GM21360 (cell line): ENCODE results near the gene STOML3.
"Not testable (repeated sequence)": the region's sequence is repeated elsewhere in the genome, so short reads cannot be mapped to it uniquely, and the experiment has no call there.

Experiments
- ATAC-seq: cut with Tn5 transposase; IDR thresholded peaks from one replicate; pipeline ENCODE4 v1.9.1; 2021; ENCODE audit warnings: mild to moderate bottlenecking, moderate library complexity; ENCODE audit not compliant: unreplicated experiment

The STOML3 gene

GRCh38 chr13:38990693-38991092 lies at the start of gene STOML3:
TSS of gene STOML3 (minus strand) at chr13:38990831. CDS start at chr13:38990721, 110 bp downstream.
- no peak for ATAC-seq

- ATAC-seq, result no peak
These were observed 49.6 kb upstream of the STOML3 start for GRCh38 chr13:39040206-39040605.

DNA sequence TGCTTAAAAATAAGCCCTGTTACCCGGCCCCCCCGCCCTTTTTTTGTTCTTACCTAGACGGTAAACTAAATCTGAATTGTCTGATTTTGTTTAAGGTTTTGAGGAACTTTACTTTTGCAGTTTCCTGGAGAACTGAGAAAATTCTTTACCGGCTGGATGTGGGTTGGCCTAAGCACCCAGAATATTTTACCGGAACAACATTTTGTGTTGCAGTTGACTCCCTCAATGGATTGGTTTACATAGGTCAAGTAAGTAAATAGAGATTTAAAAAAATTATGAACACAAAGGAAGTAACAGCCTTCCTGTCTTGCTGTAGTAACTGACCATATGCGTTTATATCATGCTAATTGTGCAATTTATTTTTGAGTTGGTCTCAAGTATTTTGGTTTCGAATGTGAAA lies 48.4 kb upstream of the STOML3 start:
- ATAC-seq, result no peak

GRCh38 chr13:39038569-39039030 lies 48.0 kb upstream of the STOML3 start:
- ATAC-seq, result peak; percentile 30

DNA sequence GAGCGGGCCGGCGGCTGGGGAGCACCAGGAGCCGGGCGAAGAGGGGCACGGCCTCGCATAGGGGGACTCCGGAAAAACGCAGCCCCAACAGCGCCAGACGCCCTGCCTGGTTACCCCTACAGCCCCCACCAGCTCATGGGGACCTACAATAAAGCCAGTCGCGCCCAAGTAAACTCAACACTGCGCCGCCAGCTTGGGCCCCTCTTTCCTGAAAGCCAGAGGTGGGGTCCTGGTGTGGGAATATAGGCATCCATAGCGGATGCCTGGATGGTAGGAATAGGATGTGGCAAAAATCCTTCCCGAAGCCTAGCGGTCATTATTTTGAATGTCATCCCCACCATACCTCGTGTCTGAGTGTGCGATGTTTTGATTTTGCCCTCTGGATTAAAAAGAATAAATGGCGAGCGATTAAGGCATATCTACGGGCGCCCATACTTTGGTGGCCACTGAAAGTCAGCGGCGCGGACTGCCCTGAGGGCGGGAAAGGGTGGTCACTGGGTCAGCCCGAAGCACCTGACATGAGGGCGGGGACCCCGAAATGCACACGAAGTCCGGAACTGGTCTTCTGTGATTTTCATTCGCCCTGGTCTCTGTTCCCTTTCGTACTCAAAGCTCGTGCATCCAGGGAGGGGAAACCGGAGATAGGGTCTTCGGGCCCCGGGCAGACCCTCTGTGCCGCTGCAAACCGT lies 47.4 kb upstream of the STOML3 start, which contains the start of the genes NHLRC3 and PROSER1:
NHLRC3 (plus strand) TSS at position 577 of the 689 bp plus-strand sequence. CDS start 184 bp downstream, outside the sequence.
PROSER1 (minus strand) TSS at position 210 of the 689 bp plus-strand sequence. CDS start 847 bp downstream, outside the sequence.
- peak; percentile 61 for ATAC-seq

DNA sequence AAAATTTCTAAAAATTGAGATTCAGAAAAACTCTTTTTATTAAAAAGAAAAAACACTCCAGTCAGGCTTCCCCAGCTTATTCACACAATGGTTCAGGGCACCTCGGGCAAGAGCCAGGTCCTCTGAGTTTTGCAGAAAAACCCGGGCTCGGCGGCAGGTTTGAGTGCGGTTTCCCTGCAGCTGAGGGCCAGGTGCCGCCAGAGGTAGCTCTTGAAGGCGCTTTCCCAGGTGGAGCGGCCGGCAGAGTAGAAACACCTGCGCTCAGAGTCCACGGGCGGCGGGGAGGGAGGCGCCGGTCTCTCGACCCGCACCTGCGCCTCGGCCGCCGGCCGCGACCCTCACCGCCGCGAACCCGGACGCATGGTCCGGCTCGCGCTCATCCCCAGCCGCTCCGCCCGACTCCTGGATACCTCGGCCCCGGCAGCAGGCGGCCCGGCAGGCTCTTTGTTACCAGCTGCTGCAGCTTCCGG lies 46.8 kb upstream of the STOML3 start:
- ATAC-seq, result no peak

DNA sequence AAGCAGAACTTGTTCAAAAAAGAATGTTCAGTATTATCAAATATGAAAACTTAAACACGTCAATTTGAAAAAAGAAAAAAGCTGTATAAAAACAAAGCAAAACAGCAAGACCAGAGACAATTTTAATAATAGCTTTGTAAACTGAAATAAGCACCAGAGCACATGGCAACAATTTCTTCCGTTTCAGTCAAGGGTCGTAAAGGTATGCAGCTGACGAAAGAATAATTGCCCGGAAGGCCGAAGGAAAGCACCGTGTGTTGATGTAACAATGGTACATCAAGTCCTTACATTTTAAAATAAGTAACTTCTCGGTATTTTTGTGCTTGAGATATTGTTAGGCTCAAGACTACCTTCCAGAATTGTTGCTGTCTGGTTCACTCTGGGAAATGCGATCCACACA lies 45.6 kb upstream of the STOML3 start:
- ATAC-seq, result no peak

GRCh38 chr13:39035799-39036198 lies 45.2 kb upstream of the STOML3 start:
- ATAC-seq, result no peak

DNA sequence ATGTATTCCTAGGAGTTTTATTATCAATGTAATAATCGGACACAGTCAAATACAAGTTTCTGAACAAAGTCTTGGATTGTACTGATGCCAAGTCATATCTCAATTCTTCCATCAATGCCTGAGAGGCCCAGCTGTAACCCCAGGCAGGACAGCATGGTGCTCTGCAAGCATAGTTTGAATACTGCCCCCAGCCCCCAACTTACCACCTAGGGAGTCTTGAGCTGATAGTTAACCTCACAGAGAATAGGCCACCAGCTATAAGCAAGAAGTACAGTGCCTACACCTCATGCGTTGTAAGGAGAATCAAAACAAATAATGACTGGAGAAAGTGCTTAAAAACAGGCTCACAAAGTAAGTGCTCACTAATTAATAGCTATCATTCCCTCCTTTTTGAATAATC lies 44.6 kb upstream of the STOML3 start:
- no peak for ATAC-seq

- ATAC-seq, result no peak
These were observed 43.5 kb upstream of the STOML3 start for GRCh38 chr13:39034085-39034484.

DNA sequence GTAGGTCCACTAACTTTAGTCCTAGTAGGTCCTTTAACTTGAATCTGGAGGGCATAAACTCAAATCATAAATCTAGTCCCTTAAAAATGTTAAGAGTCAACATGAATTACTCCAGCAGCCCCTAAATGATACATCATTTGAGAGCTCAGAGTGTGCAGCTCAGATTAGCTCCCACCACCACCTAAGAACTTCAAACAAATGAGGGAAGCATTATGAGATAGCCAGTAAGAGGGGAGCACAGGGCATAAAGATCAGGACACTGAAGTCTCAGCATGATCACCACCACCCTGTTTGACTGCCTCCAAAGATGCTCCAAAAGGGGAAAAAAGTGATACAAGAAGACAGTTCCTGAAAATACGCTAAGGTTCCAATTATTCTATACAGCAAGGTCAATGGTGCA lies 41.5 kb upstream of the STOML3 start:
- ATAC-seq, result no peak

GRCh38 chr13:39025433-39025839 lies 34.8 kb upstream of the STOML3 start:
- no peak for ATAC-seq

DNA sequence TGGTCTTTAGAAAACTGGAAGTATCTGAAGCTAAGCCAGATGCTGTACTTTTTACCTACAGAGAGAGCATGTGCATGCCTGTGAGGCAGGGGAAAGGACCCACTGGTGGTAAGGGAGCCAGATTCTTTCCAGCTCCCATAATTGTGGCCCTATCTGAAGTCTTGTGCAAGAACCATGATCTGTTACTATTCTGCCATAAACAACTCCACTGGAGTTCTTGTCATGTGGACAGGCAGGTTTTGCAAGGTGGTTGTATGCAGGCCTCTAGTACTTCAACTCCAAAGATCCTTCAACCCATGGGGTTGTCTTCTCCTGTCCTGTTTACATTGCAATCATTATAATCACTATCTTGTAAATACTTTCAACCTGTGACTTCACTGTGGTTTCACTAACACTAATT lies 33.1 kb upstream of the STOML3 start:
- no peak for ATAC-seq

DNA sequence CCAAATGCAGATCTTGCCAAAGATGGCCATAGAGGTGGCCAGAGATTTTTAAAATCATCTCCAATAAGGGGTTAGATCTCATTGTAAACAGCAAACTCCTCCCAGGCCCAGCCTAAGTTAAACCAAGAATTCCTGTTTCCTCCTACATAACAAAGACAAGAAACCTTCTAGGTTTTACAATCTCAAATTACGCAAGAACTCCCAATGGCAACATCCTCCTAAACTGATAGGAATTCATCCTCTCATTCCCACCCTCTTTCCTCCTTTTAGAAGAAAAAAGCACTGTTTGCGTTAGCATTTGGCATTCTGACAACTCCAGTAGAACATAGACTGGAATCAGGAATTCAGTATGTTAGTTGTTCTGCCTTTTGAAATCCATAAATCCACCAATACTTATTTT lies 32.7 kb upstream of the STOML3 start:
- ATAC-seq, result no peak

- ATAC-seq, result no peak
These were observed 30.3 kb upstream of the STOML3 start for GRCh38 chr13:39020853-39021462.

GRCh38 chr13:39016787-39017186 lies 26.2 kb upstream of the STOML3 start:
- ATAC-seq, result peak; percentile 83

DNA sequence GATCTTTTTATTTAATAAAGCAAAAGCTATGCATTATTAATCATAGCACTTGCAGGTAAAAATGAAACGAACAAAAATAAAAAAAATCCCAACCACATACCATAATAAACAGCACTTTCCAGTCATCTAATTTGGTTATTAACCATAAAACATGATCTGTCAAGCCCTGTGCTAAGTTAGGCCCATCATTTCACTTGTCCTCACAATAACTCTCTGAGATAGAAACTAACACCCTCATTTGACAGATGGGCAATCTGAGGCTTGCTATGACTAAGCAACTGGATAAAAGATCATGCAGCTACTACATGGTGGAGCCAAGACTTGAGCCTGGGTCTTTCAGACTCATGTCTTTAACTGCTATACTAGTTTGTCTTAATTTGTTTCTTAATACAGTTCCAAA lies 25.5 kb upstream of the STOML3 start:
- ATAC-seq, result peak; percentile 73

DNA sequence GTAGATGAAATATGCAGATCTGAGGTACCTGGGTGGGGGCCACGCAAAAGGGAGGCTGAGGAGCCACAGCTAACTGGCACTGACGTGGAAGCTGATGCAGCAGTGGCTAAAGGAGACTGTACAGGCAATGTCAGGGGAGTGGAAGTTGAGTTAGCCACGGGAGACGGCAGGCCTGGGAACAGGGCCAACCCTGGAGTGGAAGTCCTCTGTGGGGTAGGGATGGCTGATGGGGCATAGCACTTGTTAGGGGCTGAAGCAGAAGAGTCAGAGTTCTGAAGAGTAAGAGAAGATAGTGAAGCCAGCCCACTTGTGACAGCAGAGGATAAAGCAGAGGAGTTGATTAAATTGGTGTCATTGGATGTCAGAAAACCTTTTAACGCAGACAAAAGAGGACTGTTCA lies 22.8 kb upstream of the STOML3 start:
- no peak for ATAC-seq

- ATAC-seq, result no peak
These were observed 22.0 kb upstream of the STOML3 start for GRCh38 chr13:39012608-39013007.

DNA sequence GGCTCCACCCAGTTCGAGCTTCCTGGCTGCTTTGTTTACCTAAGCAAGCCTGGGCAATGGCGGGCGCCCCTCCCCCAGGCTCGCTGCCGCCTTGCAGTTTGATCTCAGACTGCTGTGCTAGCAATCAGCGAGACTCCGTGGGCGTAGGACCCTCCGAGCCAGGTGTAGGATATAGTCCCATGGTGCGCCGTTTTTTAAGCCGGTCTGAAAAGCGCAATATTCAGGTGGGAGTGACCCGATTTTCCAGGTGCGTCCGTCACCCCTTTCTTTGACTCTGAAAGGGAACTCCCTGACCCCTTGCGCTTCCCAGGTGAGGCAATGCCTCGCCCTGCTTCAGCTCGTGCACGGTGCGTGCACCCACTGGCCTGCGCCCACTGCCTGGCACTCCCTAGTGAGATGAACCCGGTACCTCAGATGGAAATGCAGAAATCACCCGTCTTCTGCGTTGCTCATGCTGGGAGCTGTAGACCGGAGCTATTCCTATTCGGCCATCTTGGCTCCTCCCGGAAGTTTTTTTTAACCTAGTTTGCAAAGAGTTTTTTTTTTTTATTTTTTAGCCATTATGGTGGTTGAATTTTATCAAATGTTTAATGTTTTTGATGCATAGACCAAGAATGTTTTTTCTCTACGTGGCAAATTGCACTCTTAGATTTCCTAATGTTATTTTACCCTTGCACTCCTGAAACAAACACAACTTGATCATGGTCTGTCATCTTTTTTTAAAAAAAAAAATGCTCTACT lies 15.9 kb upstream of the STOML3 start:
- not testable (repeated sequence) for ATAC-seq

- no peak for ATAC-seq
These were observed 8.1 kb upstream of the STOML3 start for GRCh38 chr13:38998739-38999138.

GRCh38 chr13:38993381-38993780 lies 2.8 kb upstream of the STOML3 start:
- ATAC-seq, result no peak
